ENCODE results near the gene ARHGAP27.

GRCh38 chr17:45431531-45432404 is 902 bp downstream of the ARHGAP27 start:
- TF ChIP-seq EP300 (IDR thresholded peaks at IDR 0.05) (no peak), CTCF (IDR thresholded peaks at IDR 0.05) (no peak)

All from stomach (tissue), 4 donors.